Tibial nerve (tissue), 4 donors: Measurements from ENCODE around the gene GLT8D1.

Experiments
- CTCF ChIP-seq, 5 experiments: fragments of 200-600 bp in 3 of 5; fragments of 450-650 bp in 2 of 5; sonication (generic) in 3 of 5; IDR thresholded peaks; one replicate each; pipeline ENCODE4 v1.5.1; 2016 to 2019; ENCODE audit warnings: antibody characterized with exemption in 5 of 5, mild to moderate bottlenecking in 3 of 5, moderate library complexity in 2 of 5
- EP300 ChIP-seq, 2 donors: sonication (generic); formaldehyde crosslinking; IDR thresholded peaks; one replicate each; pipeline ENCODE4 v1.6.1; 2017; ENCODE audit warnings: antibody characterized with exemption in 2 of 2, mild to moderate bottlenecking in 1 of 2
- POLR2A ChIP-seq, 2 donors: fragments of 450-650 bp; IDR thresholded peaks; one replicate each; pipeline ENCODE4 v1.6.1; 2017; ENCODE audit warnings: antibody characterized with exemption in 2 of 2, mild to moderate bottlenecking in 2 of 2, moderate library complexity in 2 of 2

GRCh38 chr3:52730681-52731080 is 25.1 kb upstream of the GLT8D1 start:
- TF ChIP-seq CTCF (IDR thresholded peaks at IDR 0.05) (no peak), POLR2A (IDR thresholded peaks at IDR 0.05) (no peak), EP300 (IDR thresholded peaks at IDR 0.05) (no peak)
